GM23338 (cell line): Measurements from ENCODE around the gene GIMAP4.
A peak's percentile ranks its signal among the peaks of the same experiment; 100 is the strongest.

Source experiments
- POLR2AphosphoS5 ChIP-seq: IDR thresholded peaks from 2 replicates; pipeline ENCODE4 v1.6.1; 2016; ENCODE audit warnings: antibody characterized with exemption, low read depth
- STAT1 ChIP-seq: IDR thresholded peaks from one replicate; pipeline ENCODE4 v1.6.1; 2016; ENCODE audit warnings: antibody characterized with exemption; ENCODE audit not compliant: unreplicated experiment
- TF ChIP-seq, protein P1 (sequence below), 2 experiments: fragments of 200-600 bp in 1 of 2; sonication (generic) in 1 of 2; conservative IDR thresholded peaks; 2 replicates each; pipeline versions ENCODE4 v1.5.1 to v1.6.1; 2016 to 2017; ENCODE audit warnings: antibody characterized with exemption in 2 of 2, low read depth in 2 of 2, mild to moderate bottlenecking in 2 of 2, moderate library complexity in 1 of 2

GRCh38 chr7:150560486-150560885, 6.7 kb upstream of the GIMAP4 start:
- TF ChIP-seq STAT1, result no peak
- TF ChIP-seq, protein P1, sequence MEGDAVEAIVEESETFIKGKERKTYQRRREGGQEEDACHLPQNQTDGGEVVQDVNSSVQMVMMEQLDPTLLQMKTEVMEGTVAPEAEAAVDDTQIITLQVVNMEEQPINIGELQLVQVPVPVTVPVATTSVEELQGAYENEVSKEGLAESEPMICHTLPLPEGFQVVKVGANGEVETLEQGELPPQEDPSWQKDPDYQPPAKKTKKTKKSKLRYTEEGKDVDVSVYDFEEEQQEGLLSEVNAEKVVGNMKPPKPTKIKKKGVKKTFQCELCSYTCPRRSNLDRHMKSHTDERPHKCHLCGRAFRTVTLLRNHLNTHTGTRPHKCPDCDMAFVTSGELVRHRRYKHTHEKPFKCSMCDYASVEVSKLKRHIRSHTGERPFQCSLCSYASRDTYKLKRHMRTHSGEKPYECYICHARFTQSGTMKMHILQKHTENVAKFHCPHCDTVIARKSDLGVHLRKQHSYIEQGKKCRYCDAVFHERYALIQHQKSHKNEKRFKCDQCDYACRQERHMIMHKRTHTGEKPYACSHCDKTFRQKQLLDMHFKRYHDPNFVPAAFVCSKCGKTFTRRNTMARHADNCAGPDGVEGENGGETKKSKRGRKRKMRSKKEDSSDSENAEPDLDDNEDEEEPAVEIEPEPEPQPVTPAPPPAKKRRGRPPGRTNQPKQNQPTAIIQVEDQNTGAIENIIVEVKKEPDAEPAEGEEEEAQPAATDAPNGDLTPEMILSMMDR (conservative IDR thresholded peaks at IDR 0.05; ENCODE audit: low read depth in 2 of 2), result peak; percentile 27 to 29; a peak in 3 of 4 replicates
- no peak for TF ChIP-seq POLR2AphosphoS5
